ENCODE data around the gene CFAP58.

DNA sequence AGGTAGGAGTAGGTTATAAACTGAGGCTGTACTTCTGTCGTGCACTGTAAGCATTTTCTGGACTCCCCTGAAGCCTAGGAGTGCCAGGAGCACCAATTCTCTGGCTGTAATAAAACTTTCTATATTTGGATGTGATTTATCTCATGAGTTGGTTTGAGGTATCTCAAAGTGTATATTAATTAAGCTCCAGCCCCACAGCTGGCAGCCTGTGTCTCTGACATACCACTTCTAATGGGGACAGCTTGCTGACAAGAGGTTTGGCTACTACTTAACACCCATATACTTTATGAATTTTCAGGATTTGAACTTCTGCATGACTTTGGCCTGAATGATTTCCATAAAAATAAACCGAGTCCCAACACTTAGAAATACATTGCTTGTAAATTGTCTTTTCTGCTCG is 35.2 kb downstream of the CFAP58 start:
- no peak for TF ChIP-seq MAX (IDR thresholded peaks at IDR 0.05; ENCODE audit: insufficient read depth, insufficient read length)
- no peak for TF ChIP-seq POLR2AphosphoS5 (IDR thresholded peaks at IDR 0.05; ENCODE audit: insufficient read depth, low read depth, low read length)
